Omental fat pad (tissue), 4 donors: ENCODE data around the gene PPP1R1B. TPM values are rescaled to one million over a fixed set of nuclear protein-coding genes. Genes with fewer than 3 reads are reported as not detected.

Experiments
- ATAC-seq: fragments of 150-250 bp; one replicate; pipeline ENCODE4 v1.9.1; 2016; ENCODE audit warnings: mild to moderate bottlenecking, moderate library complexity; ENCODE audit not compliant: low FRiP score
- DNase-seq: peaks from one replicate; pipeline ENCODE4 v3.0.0-alpha.2; 2019; ENCODE audit warnings: low spot score
- total RNA-seq, 4 donors: library from RNA; depleted of rRNA; stranded (reverse); fragments of >200 nt; gene quantifications; one replicate each; pipeline ENCODE4 v1.1.0, GENCODE V29; 2016
- TF ChIP-seq, protein P1 (sequence below), 3 donors: fragments of 450-650 bp; IDR thresholded peaks; one replicate each; pipeline ENCODE4 v1.5.1; 2016 to 2017; ENCODE audit warnings: antibody characterized with exemption in 3 of 3, mild to moderate bottlenecking in 3 of 3, moderate library complexity in 2 of 3

PPP1R1B gene
- total RNA-seq, 4 donors from 2014 or later, result 13.9 to 27.0 (median 19.1) TPM

DNA sequence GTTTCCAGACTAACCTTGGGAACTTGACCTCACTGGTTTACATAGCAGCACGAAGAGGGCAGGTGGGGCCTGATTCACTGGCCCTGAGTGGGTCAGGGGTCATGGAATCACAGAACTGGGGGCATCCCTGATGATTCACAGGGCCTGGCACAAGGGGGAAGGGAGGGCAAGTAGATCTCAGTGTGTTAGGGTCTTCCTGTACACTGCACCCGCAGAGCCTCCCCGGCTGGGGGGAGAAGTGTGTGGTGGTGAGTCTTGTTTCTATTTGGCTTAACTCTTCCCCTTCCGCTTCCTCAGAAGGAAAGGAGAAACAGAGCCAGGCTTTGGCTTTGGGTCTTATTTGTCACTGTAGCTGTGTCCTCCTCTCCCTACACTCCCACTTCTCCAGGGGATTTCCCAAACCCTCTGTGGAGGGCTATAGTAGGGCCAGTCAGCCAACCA is 13.9 kb downstream of the PPP1R1B start:
- DNase-seq (no peak), ATAC-seq (no peak)
- TF ChIP-seq, protein P1, sequence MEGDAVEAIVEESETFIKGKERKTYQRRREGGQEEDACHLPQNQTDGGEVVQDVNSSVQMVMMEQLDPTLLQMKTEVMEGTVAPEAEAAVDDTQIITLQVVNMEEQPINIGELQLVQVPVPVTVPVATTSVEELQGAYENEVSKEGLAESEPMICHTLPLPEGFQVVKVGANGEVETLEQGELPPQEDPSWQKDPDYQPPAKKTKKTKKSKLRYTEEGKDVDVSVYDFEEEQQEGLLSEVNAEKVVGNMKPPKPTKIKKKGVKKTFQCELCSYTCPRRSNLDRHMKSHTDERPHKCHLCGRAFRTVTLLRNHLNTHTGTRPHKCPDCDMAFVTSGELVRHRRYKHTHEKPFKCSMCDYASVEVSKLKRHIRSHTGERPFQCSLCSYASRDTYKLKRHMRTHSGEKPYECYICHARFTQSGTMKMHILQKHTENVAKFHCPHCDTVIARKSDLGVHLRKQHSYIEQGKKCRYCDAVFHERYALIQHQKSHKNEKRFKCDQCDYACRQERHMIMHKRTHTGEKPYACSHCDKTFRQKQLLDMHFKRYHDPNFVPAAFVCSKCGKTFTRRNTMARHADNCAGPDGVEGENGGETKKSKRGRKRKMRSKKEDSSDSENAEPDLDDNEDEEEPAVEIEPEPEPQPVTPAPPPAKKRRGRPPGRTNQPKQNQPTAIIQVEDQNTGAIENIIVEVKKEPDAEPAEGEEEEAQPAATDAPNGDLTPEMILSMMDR (IDR thresholded peaks at IDR 0.05), result no peak

DNA sequence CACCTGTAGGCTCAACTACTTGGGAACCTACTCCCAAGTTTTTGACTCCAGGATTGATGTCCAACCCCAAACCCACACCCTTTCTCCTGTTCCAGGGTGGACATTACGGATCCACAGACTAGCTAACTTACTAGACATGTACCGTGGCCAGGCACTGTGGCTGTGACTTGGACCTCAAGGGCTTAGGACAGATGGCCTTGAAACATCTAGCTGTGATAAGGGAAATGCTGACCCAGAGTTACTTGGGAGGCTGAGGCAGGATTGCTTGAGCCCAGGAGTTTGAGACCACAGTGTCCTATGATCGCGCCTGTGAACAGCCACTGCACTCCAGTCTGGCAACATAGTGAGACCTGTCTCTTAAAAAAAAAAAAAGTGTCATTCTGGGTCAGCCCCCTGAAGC is 14.3 kb downstream of the PPP1R1B start:
- no peak for ATAC-seq
- TF ChIP-seq, protein P1 (IDR thresholded peaks at IDR 0.05), result no peak

DNA sequence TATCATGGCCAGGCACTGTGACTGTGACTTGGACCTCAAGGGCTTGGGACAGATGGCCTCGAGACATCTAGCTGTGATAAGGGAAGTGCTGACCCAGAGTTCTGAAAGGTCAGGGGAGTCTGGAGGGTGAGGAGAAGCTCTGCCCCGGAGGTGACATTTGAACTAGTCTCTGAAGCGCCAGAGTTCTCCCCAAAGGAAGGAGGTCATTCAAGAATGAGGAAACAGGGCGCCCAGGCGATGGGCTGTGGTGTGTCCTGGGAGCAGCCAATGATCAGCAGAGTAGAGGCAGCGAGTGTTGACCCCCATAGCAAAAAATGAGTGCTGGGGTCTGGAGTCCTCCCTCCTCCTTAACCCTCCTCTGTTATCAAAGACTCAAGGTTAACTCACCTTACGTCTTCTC is 15.1 kb downstream of the PPP1R1B start:
- ATAC-seq (no peak), DNase-seq (no peak)
- TF ChIP-seq, protein P1 (IDR thresholded peaks at IDR 0.05), result no peak

More for the DNA sequence above, 14.3 kb downstream of the PPP1R1B start:
- no peak for DNase-seq

DNA sequence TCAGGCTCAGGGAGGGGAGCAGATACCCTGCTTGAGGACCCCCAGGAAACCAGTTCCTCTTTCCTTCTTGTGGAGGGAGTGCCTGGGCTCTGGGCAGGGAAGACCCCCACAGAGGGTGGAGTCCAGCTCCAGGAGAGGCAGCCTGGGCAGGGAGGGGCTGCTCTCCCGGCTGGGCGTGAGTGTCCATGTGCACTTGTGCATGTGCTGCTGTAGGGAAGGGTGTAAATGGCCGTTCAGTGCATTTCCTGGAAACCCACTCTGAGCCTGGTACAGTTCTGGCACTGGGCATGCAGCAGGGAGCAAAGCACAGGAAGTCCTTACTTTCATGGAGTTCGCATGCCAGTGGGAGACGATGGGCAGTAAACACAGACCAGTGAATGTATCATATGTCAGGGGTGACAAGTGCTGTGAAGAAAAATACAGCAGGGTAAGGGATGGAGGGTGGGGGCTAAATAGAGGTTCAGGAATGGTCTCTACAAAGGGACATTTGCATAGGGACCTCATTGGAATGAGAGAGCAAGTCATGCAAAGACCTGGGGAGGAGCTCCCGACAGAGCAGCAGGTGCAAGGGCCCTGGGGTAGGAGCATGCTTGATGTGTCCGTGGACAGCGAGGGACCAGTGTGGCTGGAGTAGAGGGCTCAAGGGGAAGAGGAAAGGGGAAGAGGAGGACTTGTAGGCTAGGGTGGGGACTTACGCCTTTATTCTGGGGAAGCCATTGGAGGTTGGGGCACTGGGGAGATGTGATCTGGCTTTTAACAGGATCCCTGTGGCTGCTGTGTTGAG is 15.7 kb downstream of the PPP1R1B start:
- TF ChIP-seq, protein P1 (IDR thresholded peaks at IDR 0.05), result no peak
- DNase-seq (no peak), ATAC-seq (no peak)

DNA sequence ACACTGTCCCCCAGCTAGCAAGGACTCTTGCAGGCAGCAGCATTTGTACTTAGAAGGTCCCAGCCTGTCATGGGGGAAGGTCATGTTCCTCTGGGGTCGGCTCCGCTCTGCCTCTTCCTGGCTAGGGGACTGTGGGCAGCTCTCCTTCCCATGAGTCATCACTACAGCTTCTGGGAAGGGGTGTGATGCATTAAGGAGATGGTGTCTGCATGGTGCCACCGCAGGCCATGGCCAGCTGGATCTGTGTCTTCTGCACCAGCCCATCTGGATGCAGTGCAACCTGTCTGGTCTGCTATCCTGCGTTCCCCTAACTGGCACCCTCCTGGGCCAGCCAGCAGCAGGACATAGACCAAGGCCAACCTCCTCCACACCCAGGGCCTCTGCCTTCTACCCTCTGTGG is 16.5 kb downstream of the PPP1R1B start:
- TF ChIP-seq, protein P1 (IDR thresholded peaks at IDR 0.05), result no peak
- ATAC-seq (no peak), DNase-seq (no peak)

DNA sequence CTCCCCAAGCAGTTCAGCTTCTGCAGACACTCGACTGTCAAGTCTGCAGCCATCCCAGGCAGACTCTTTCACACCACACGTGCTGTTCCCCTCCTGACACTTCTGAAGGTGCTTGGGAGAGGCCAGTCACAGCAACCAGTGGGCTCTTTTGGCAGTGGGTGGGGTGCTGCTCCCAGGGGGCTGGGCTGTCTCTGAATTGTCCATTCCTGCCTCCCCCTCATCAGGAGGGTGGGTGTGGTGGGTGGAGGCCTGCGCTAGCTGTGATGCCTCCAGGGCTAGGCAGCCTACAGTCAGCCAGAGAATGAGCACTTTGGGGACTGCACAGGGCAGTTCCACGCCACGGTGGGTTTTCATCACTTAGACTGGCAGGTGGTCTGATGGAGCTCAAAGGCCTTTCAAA is 20.5 kb downstream of the PPP1R1B start:
- no peak for ATAC-seq
- DNase-seq, result no peak
- TF ChIP-seq, protein P1 (IDR thresholded peaks at IDR 0.05), result no peak
